OCI-LY3 (cell line): Measurements from ENCODE around the gene SERPINB8.

ENCODE experiments used
- H2AFZ ChIP-seq: fragments of 200-600, 300-600 bp; shearing (Covaris generic); 2 replicates; pipeline ENCODE4 v1.6.0; 2014; ENCODE audit warnings: antibody characterized with exemption, low read depth, low read length
- H3K27ac ChIP-seq: fragments of 200-600, 300-600 bp; sonication (generic); 2 replicates; pipeline ENCODE4 v1.5.1; 2014; ENCODE audit warnings: mild to moderate bottlenecking, low read length, moderate library complexity, mixed read lengths
- H3K27me3 ChIP-seq: fragments of 200-600, 300-600 bp; sonication (generic); 2 replicates; pipeline ENCODE4 v1.6.1; 2014; ENCODE audit warnings: low read depth, low read length, mixed read lengths
- H3K36me3 ChIP-seq: fragments of 200-600, 300-600 bp; sonication (generic); replicated peaks from 2 replicates; pipeline ENCODE3; 2014; ENCODE audit warnings: low read depth, low read length, mixed read lengths
- H3K4me1 ChIP-seq: fragments of 300-600, 200-600 bp; sonication (generic); 2 replicates; pipeline ENCODE4 v1.6.1; 2014; ENCODE audit warnings: low read length, mixed read lengths
- H3K4me2 ChIP-seq: fragments of 200-600, 300-600 bp; sonication (generic); 2 replicates; pipeline ENCODE4 v1.6.1; 2014; ENCODE audit warnings: low read length, mixed read lengths
- H3K4me3 ChIP-seq: fragments of 300-600, 200-600 bp; sonication (generic); 2 replicates; pipeline ENCODE4 v1.5.1; 2014; ENCODE audit warnings: antibody characterized with exemption, mild to moderate bottlenecking, low read length, moderate library complexity
- H3K79me2 ChIP-seq: fragments of 300-600, 200-600 bp; shearing (Covaris generic); 2 replicates; pipeline ENCODE4 v1.6.1; 2014; ENCODE audit warnings: mild to moderate bottlenecking, low read length, mixed read lengths
- H3K9ac ChIP-seq: fragments of 300-600, 200-600 bp; shearing (Covaris generic); 2 replicates; pipeline ENCODE4 v1.6.0; 2014; ENCODE audit warnings: mild to moderate bottlenecking, low read length, moderate library complexity
- H3K9me3 ChIP-seq: fragments of 200-600, 300-600 bp; shearing (Covaris generic); 2 replicates; pipeline ENCODE4 v1.6.1; 2014; ENCODE audit warnings: low read length, mixed read lengths; ENCODE audit not compliant: insufficient read depth
- H4K20me1 ChIP-seq: fragments of 200-600, 300-600 bp; sonication (generic); 2 replicates; pipeline ENCODE4 v1.6.1; 2016; ENCODE audit warnings: low read length, mixed read lengths; ENCODE audit not compliant: insufficient read depth
- EZH2phosphoT487 ChIP-seq: fragments of 200-600 bp; shearing (Covaris generic); IDR thresholded peaks from 2 replicates; pipeline ENCODE4 v1.6.1; 2018; ENCODE audit warnings: antibody characterized with exemption, mixed run types, low read depth
- TF ChIP-seq, protein P1 (sequence below): fragments of 200-600, 300-600 bp; sonication (generic); IDR thresholded peaks from 2 replicates; pipeline ENCODE4 v1.5.1; 2014; ENCODE audit warnings: antibody characterized with exemption, low read length, low read depth

The SERPINB8 gene

DNA sequence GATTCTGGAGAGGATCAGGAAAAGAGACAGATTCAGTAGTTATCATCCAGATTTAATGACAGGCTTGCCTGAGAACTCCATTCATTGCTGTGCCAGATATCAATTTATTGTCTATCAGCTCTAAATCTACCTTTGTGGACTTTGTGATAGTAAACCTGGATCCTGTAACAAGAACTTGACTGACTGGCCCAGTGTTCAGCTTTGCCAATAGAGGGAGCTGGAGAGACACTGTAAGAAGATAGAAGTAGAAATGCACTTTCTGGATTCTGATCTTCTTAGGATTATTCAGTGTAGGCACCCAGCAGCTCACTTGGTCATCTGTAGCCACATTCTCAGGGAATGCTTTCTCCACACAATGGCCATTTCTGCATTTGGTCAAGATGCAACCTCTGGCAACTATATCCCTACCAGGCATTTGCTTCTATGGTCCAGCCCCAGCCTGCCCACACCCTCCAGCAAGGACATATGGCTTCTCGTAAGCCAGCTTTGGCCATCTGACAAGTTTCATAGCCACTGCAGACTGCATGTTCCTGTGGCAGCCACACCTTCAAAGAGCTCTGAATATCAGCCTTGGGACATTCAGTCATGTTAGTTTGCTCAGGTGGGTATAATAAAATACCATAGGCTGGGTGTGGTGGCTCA, 6.1 kb upstream of the SERPINB8 start:
- Histone ChIP-seq H3K9me3 (no peaks in the 10 kb centered on the region), H3K9ac (no peak overlapping the region), H2AFZ (no peak overlapping the region), H3K36me3 (no peaks in the 10 kb centered on the region), H3K4me3 (no peak overlapping the region), H3K27ac (no peak overlapping the region), H4K20me1 (no peaks in the 10 kb centered on the region), H3K27me3 (peaks cover 41% of the 10 kb centered on the region), H3K4me1 (peaks cover 24% of the 10 kb centered on the region), H3K79me2 (no peaks in the 10 kb centered on the region), H3K4me2 (peak overlapping the region; percentile 10; the same call in 1 of the 2 replicates)
- TF ChIP-seq, protein P1, sequence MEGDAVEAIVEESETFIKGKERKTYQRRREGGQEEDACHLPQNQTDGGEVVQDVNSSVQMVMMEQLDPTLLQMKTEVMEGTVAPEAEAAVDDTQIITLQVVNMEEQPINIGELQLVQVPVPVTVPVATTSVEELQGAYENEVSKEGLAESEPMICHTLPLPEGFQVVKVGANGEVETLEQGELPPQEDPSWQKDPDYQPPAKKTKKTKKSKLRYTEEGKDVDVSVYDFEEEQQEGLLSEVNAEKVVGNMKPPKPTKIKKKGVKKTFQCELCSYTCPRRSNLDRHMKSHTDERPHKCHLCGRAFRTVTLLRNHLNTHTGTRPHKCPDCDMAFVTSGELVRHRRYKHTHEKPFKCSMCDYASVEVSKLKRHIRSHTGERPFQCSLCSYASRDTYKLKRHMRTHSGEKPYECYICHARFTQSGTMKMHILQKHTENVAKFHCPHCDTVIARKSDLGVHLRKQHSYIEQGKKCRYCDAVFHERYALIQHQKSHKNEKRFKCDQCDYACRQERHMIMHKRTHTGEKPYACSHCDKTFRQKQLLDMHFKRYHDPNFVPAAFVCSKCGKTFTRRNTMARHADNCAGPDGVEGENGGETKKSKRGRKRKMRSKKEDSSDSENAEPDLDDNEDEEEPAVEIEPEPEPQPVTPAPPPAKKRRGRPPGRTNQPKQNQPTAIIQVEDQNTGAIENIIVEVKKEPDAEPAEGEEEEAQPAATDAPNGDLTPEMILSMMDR, result peak; percentile 99
- TF ChIP-seq EZH2phosphoT487, result no peak

DNA sequence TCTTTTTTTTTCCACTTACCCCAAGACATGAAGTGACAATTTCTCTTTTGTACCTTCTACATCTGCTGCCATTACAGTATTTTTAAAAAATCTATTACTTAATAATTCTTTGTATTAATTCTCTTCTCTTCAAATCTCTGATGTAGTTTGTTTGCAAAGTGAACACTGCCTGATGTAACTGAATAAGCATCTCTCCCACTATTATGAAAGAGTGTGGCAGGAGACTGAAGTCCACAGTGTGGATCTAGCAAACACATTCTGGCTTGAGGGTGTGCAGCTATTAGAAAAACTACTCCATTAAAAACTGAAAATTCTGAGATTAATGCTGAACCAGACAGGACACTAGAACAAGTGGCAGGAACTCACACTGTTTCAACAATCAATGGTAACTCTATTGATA, 5.0 kb upstream of the SERPINB8 start:
- Histone ChIP-seq H3K36me3 (no peaks in the 10 kb centered on the region), H3K27ac (no peak overlapping the region), H3K27me3 (peaks cover 37% of the 10 kb centered on the region), H3K79me2 (no peaks in the 10 kb centered on the region), H2AFZ (no peak overlapping the region), H3K9me3 (no peaks in the 10 kb centered on the region), H3K4me2 (no peak overlapping the region), H3K9ac (no peak overlapping the region), H4K20me1 (no peaks in the 10 kb centered on the region), H3K4me3 (no peak overlapping the region), H3K4me1 (peaks cover 30% of the 10 kb centered on the region)
- no peak for TF ChIP-seq EZH2phosphoT487
- TF ChIP-seq, protein P1, result no peak

DNA sequence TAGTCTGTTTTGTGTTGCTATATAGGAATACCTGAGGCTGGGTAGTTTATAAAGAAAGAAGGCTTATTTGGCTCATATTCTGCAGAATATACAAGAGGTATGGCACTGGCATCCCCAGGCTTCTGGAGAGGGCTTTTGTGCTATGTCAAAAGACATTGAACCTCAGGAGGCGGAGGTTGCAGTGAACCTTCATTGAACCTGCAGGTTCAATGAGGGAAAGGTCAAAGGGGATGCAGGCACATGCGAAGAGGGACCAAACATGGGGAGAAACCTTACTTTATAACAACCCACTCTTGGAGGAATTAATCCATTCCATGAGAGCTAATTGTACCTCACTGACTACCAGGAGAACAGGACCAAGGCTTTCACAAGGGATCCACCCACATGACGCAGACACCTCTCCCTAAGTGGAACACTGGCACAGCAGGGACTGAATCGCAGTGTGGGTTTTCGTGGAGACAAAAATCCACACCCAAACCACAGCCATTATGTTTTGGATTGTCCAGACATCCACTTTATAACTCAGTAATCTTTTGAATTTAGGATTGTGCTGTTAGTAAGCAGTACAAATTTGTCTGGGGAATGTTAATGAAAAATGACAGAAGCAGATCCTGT, 4.1 kb upstream of the SERPINB8 start:
- Histone ChIP-seq H2AFZ (no peak overlapping the region), H3K4me2 (no peak overlapping the region), H3K4me1 (peaks cover 31% of the 10 kb centered on the region), H3K9me3 (no peaks in the 10 kb centered on the region), H3K9ac (no peak overlapping the region), H4K20me1 (no peaks in the 10 kb centered on the region), H3K79me2 (peaks cover 2% of the 10 kb centered on the region; the same call in 1 of the 2 replicates), H3K27ac (no peak overlapping the region), H3K4me3 (no peak overlapping the region), H3K27me3 (peaks cover 30% of the 10 kb centered on the region), H3K36me3 (no peaks in the 10 kb centered on the region)
- TF ChIP-seq EZH2phosphoT487, result no peak
- TF ChIP-seq, protein P1, result no peak

DNA sequence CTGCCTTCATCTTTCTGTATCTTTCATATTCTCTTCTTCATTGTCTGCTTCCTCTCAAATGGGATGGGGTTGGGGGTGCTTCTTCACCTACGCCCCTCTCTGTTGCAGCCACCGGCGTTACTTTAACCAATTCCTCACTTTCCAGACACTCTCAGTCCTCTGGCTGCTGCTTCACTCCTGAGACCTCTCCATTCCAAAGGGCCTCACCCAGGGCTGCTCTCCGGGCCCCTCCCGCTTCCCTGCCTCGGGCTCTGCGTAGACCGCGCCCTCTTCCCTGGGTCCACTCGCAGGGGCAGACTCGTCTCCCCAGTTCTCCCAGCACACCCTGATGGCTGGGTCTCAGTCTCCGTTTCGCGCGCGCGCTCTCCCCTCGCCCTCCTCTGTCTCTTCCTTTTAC, 926 bp downstream of the SERPINB8 start:
- TF ChIP-seq, protein P1, result no peak
- TF ChIP-seq EZH2phosphoT487, result no peak
- Histone ChIP-seq H3K36me3 (no peaks in the 10 kb centered on the region), H3K9ac (peak overlapping the region; percentile 83), H2AFZ (peak overlapping the region; percentile 89), H3K9me3 (no peaks in the 10 kb centered on the region), H3K4me3 (peak overlapping the region; percentile 80), H3K4me2 (peak overlapping the region; percentile 88), H4K20me1 (no peaks in the 10 kb centered on the region), H3K4me1 (peaks cover 46% of the 10 kb centered on the region), H3K79me2 (peaks cover 11% of the 10 kb centered on the region; the same call in 1 of the 2 replicates), H3K27ac (peak overlapping the region; percentile 60), H3K27me3 (peaks cover 8% of the 10 kb centered on the region)
